Tibial nerve (tissue), 4 donors: ENCODE measurements around the gene DLG4.

ENCODE experiments used
- EP300 ChIP-seq, 2 donors: sonication (generic); formaldehyde crosslinking; IDR thresholded peaks; one replicate each; pipeline ENCODE4 v1.6.1; 2017; ENCODE audit warnings: antibody characterized with exemption in 2 of 2, mild to moderate bottlenecking in 1 of 2
- POLR2A ChIP-seq, 2 donors: fragments of 450-650 bp; IDR thresholded peaks; one replicate each; pipeline ENCODE4 v1.6.1; 2017; ENCODE audit warnings: antibody characterized with exemption in 2 of 2, mild to moderate bottlenecking in 2 of 2, moderate library complexity in 2 of 2
- TF ChIP-seq, protein P1 (sequence below), 5 experiments: fragments of 200-600 bp in 3 of 5; fragments of 450-650 bp in 2 of 5; sonication (generic) in 3 of 5; IDR thresholded peaks; one replicate each; pipeline ENCODE4 v1.5.1; 2016 to 2019; ENCODE audit warnings: antibody characterized with exemption in 5 of 5, mild to moderate bottlenecking in 3 of 5, moderate library complexity in 2 of 5

DNA sequence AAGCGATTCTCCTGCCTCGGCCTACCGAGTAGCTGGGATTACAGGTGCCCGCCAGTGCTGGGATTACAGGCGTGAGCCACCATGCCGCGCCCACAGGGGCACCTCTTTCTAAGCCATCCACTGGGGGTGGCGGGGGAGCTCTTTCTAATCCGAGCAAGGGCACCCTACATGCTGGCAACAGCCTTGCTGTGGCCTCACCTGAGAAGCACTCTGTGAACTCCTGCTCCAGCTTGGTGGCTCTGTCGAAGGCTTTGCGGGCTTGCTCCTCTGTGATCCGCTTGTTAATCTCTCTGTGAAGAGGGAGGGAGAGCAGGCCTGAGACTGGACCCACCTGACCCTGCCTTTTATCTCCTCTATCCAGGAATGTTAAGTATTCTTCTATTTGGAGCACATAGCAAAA is 28.6 kb downstream of the DLG4 start:
- TF ChIP-seq, protein P1, sequence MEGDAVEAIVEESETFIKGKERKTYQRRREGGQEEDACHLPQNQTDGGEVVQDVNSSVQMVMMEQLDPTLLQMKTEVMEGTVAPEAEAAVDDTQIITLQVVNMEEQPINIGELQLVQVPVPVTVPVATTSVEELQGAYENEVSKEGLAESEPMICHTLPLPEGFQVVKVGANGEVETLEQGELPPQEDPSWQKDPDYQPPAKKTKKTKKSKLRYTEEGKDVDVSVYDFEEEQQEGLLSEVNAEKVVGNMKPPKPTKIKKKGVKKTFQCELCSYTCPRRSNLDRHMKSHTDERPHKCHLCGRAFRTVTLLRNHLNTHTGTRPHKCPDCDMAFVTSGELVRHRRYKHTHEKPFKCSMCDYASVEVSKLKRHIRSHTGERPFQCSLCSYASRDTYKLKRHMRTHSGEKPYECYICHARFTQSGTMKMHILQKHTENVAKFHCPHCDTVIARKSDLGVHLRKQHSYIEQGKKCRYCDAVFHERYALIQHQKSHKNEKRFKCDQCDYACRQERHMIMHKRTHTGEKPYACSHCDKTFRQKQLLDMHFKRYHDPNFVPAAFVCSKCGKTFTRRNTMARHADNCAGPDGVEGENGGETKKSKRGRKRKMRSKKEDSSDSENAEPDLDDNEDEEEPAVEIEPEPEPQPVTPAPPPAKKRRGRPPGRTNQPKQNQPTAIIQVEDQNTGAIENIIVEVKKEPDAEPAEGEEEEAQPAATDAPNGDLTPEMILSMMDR (IDR thresholded peaks at IDR 0.05): no peak
- no peak for TF ChIP-seq EP300 (IDR thresholded peaks at IDR 0.05)
- TF ChIP-seq POLR2A (IDR thresholded peaks at IDR 0.05): no peak
